H9 (cell line): Measurements from ENCODE around the gene ADGB. TPM values are rescaled to one million over a fixed set of nuclear protein-coding genes. Genes with fewer than 3 reads are reported as not detected.

Source experiments
- DNase-seq: peaks from one replicate; pipeline ENCODE4 v3.0.0-alpha.2; 2017
- H2AFZ ChIP-seq: one replicate; pipeline ENCODE4 v1.6.1; 2013; ENCODE audit warnings: mild to moderate bottlenecking, low read length, control low read depth, moderate library complexity
- H2AK5ac ChIP-seq: 2 replicates; pipeline ENCODE4 v1.6.1; 2013; ENCODE audit warnings: low read length, control low read depth, mixed read lengths; ENCODE audit not compliant: insufficient read length
- H2BK120ac ChIP-seq: one replicate; pipeline ENCODE4 v1.6.1; 2013; ENCODE audit warnings: low read depth, mild to moderate bottlenecking, low read length, control low read depth, inconsistent platforms; ENCODE audit not compliant: poor library complexity, severe bottlenecking
- H2BK12ac ChIP-seq: 2 replicates; pipeline ENCODE4 v1.6.1; 2013; ENCODE audit warnings: low read length, control low read depth, mixed read lengths, low read depth; ENCODE audit not compliant: insufficient read length
- H2BK15ac ChIP-seq: 2 replicates; pipeline ENCODE4 v1.6.1; 2013; ENCODE audit warnings: low read depth, low read length, control low read depth
- H2BK20ac ChIP-seq: one replicate; pipeline ENCODE4 v1.6.1; 2013; ENCODE audit warnings: low read depth, mild to moderate bottlenecking, low read length, control low read depth, inconsistent platforms; ENCODE audit not compliant: poor library complexity, severe bottlenecking
- H2BK5ac ChIP-seq: 2 replicates; pipeline ENCODE4 v1.6.1; 2013; ENCODE audit warnings: low read length, control low read depth, mixed read lengths; ENCODE audit not compliant: insufficient read length
- H3K14ac ChIP-seq: 2 replicates; pipeline ENCODE4 v1.6.1; 2013; ENCODE audit warnings: low read length, control low read depth; ENCODE audit not compliant: insufficient read depth
- H3K18ac ChIP-seq: 2 replicates; pipeline ENCODE4 v1.6.1; 2013; ENCODE audit warnings: low read depth, mild to moderate bottlenecking, mixed read lengths, low read length, control low read depth; ENCODE audit not compliant: insufficient read length
- H3K23ac ChIP-seq: 2 replicates; pipeline ENCODE4 v1.6.1; 2013; ENCODE audit warnings: low read length, control low read depth, mixed read lengths, low read depth; ENCODE audit not compliant: insufficient read length
- H3K23me2 ChIP-seq: 2 replicates; pipeline ENCODE4 v1.6.1; 2013; ENCODE audit warnings: low read depth, mild to moderate bottlenecking, mixed read lengths, low read length, control low read depth; ENCODE audit not compliant: insufficient read length, poor library complexity, severe bottlenecking
- H3K27ac ChIP-seq: 2 replicates; pipeline ENCODE4 v1.5.1; 2013; ENCODE audit warnings: low read length, control low read depth, mixed read lengths, low read depth; ENCODE audit not compliant: insufficient read length
- H3K27me3 ChIP-seq: 2 replicates; pipeline ENCODE4 v1.6.1; 2013; ENCODE audit warnings: low read length, control low read depth, inconsistent platforms; ENCODE audit not compliant: insufficient read depth
- H3K4ac ChIP-seq: 2 replicates; pipeline ENCODE4 v1.6.1; 2013; ENCODE audit warnings: low read depth, mild to moderate bottlenecking, control low read depth, inconsistent platforms, low read length, moderate library complexity
- H3K4me1 ChIP-seq: 2 replicates; pipeline ENCODE4 v1.6.1; 2013; ENCODE audit warnings: low read length, control low read depth, inconsistent platforms; ENCODE audit not compliant: insufficient read depth
- H3K4me2 ChIP-seq: 2 replicates; pipeline ENCODE4 v1.6.1; 2013; ENCODE audit warnings: low read length, control low read depth, mixed read lengths; ENCODE audit not compliant: insufficient read length, insufficient read depth
- H3K56ac ChIP-seq: 2 replicates; pipeline ENCODE4 v1.6.1; 2013; ENCODE audit warnings: low read depth, mild to moderate bottlenecking, mixed read lengths, low read length, control low read depth; ENCODE audit not compliant: insufficient read length
- H3K79me1 ChIP-seq: 2 replicates; pipeline ENCODE4 v1.6.1; 2013; ENCODE audit warnings: low read depth, mild to moderate bottlenecking, moderate library complexity, low read length, control low read depth, inconsistent platforms; ENCODE audit not compliant: insufficient read depth, poor library complexity, severe bottlenecking
- H3K79me2 ChIP-seq: 2 replicates; pipeline ENCODE4 v1.6.1; 2013; ENCODE audit warnings: low read length, control low read depth, inconsistent platforms; ENCODE audit not compliant: insufficient read depth
- H3K9ac ChIP-seq: 2 replicates; pipeline ENCODE4 v1.6.1; 2013; ENCODE audit warnings: low read length, control low read depth, mixed read lengths; ENCODE audit not compliant: insufficient read length; ENCODE audit errors: extremely low read depth
- H3K9me3 ChIP-seq: one replicate; pipeline ENCODE4 v1.6.1; 2013; ENCODE audit warnings: low read depth, low read length, inconsistent platforms; ENCODE audit not compliant: control insufficient read depth
- H3T11ph ChIP-seq: one replicate; pipeline ENCODE4 v1.6.1; 2013; ENCODE audit warnings: mild to moderate bottlenecking, low read length, control low read depth, inconsistent platforms
- H4K20me1 ChIP-seq: one replicate; pipeline ENCODE4 v1.6.1; 2013; ENCODE audit not compliant: control insufficient read depth, insufficient read length, insufficient read depth
- H4K5ac ChIP-seq: 2 replicates; pipeline ENCODE4 v1.6.1; 2013; ENCODE audit warnings: low read depth, mild to moderate bottlenecking, mixed read lengths, low read length, control low read depth; ENCODE audit not compliant: insufficient read length
- H4K8ac ChIP-seq: replicated peaks from 2 replicates; pipeline ENCODE4 v1.6.1; 2013; ENCODE audit warnings: low read length, control low read depth, mixed read lengths, low read depth; ENCODE audit not compliant: insufficient read length
- H4K91ac ChIP-seq: 2 replicates; pipeline ENCODE4 v1.6.1; 2013; ENCODE audit warnings: low read depth, mild to moderate bottlenecking, moderate library complexity, mixed read lengths, low read length, control low read depth; ENCODE audit not compliant: insufficient read length
- H3K27ac Mint-ChIP-seq, 3 experiments: 2 replicates in 2 of 3; 3 replicates in 1 of 3; pipeline ENCODE4 v1.8.0; 2020 to 2021; ENCODE audit warnings: mixed read lengths in 3 of 3, mild to moderate bottlenecking in 1 of 3, moderate library complexity in 1 of 3
- H3K27me3 Mint-ChIP-seq: 2 replicates; pipeline ENCODE4 v1.8.0; 2021; ENCODE audit warnings: low read depth, mild to moderate bottlenecking, moderate library complexity, mixed read lengths
- H3K36me3 Mint-ChIP-seq, 3 experiments: 2 replicates in 2 of 3; 3 replicates in 1 of 3; pipeline ENCODE4 v1.8.0; 2020 to 2021; ENCODE audit warnings: low read depth in 3 of 3, mixed read lengths in 3 of 3; ENCODE audit not compliant: insufficient read depth in 1 of 3
- H3K4me1 Mint-ChIP-seq, 2 experiments: 2 replicates each; pipeline ENCODE4 v1.8.0; 2020; ENCODE audit warnings: mixed read lengths in 2 of 2
- H3K4me3 Mint-ChIP-seq, 2 experiments: 2 replicates in 1 of 2; 3 replicates in 1 of 2; pipeline ENCODE4 v1.8.0; 2020 to 2021; ENCODE audit warnings: mild to moderate bottlenecking in 2 of 2, mixed read lengths in 2 of 2, moderate library complexity in 1 of 2
- H3K9me3 Mint-ChIP-seq, 2 experiments: 2 replicates in 1 of 2; 3 replicates in 1 of 2; pipeline ENCODE4 v1.8.0; 2020; ENCODE audit warnings: mild to moderate bottlenecking in 2 of 2, mixed read lengths in 2 of 2, moderate library complexity in 1 of 2
- WGBS: extraction: QIAGEN DNeasy Blood & Tissue Kit; methylation state at CpG from one replicate; pipeline ENCODE4 v1.1.7; 2013; ENCODE audit warnings: missing lambda C conversion rate, low lambda C conversion rate, mixed read lengths; ENCODE audit not compliant: insufficient read length; ENCODE audit errors: extremely low coverage; 5-methylcytosine and 5-hydroxymethylcytosine counted together
- total RNA-seq: library from RNA; stranded (reverse); gene quantifications from 2 replicates; pipeline ENCODE4 v1.2.1, GENCODE V29; 2021
- TF ChIP-seq, protein P1 (sequence below): fragments of 200-600 bp; sonication (generic); conservative IDR thresholded peaks from 3 replicates; pipeline ENCODE4 v1.8.0; 2021; ENCODE audit warnings: antibody characterized with exemption, mild to moderate bottlenecking

The ADGB gene
- total RNA-seq, 1 experiment from 2014 or later, result not detected

DNA sequence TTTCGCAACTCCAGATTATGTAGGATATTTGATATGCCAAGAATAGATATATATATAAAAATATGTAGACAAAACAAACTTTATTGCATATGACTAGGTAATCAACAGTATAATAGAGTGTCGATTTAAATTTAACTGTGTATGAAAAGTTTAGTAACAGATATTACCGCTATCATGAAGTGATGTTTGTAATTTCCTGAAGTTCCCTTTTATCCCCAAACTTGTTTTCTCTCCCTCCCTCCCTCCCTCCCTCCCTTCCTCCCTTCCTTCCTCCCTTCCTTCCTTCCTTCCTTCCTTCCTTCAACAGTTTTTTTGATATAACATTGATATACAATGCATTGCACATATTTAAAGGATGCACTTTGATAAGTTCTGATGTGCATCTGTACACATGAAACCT is 15.2 kb downstream of the ADGB start:
- H2BK20ac ChIP-seq, result no peak overlapping the region

More for the DNA sequence above, 15.2 kb downstream of the ADGB start:
- Histone ChIP-seq H4K8ac (no peak overlapping the region), H3K4me1 (no peaks in the 10 kb centered on the region), H3K27me3 (no peaks in the 10 kb centered on the region), H4K20me1 (no peaks in the 10 kb centered on the region), H3K56ac (no peak overlapping the region), H2BK15ac (no peak overlapping the region), H3K27ac (no peak overlapping the region), H3T11ph (no peak overlapping the region), H3K9ac (no peak overlapping the region), H4K91ac (no peak overlapping the region), H3K18ac (no peak overlapping the region), H4K5ac (no peak overlapping the region), H3K4me2 (no peak overlapping the region), H2BK120ac (no peak overlapping the region), H2AK5ac (no peak overlapping the region), H3K4ac (no peak overlapping the region), H2BK5ac (no peak overlapping the region), H2AFZ (no peak overlapping the region), H3K23me2 (no peaks in the 10 kb centered on the region), H3K79me1 (no peaks in the 10 kb centered on the region), H3K14ac (no peak overlapping the region), H3K9me3 (no peaks in the 10 kb centered on the region), H3K79me2 (no peaks in the 10 kb centered on the region), H3K23ac (no peak overlapping the region), H2BK12ac (no peak overlapping the region)
- Mint-ChIP-seq H3K9me3 (peaks cover 0 to 5% of the 10 kb centered on the region in 2 experiments; a peak in 2 of 5 replicates), H3K4me3 (no peak overlapping the region), H3K27me3 (no peaks in the 10 kb centered on the region), H3K27ac (no peak overlapping the region), H3K36me3 (no peaks in the 10 kb centered on the region), H3K4me1 (peaks cover 5 to 6% of the 10 kb centered on the region in 2 experiments)
- TF ChIP-seq, protein P1, sequence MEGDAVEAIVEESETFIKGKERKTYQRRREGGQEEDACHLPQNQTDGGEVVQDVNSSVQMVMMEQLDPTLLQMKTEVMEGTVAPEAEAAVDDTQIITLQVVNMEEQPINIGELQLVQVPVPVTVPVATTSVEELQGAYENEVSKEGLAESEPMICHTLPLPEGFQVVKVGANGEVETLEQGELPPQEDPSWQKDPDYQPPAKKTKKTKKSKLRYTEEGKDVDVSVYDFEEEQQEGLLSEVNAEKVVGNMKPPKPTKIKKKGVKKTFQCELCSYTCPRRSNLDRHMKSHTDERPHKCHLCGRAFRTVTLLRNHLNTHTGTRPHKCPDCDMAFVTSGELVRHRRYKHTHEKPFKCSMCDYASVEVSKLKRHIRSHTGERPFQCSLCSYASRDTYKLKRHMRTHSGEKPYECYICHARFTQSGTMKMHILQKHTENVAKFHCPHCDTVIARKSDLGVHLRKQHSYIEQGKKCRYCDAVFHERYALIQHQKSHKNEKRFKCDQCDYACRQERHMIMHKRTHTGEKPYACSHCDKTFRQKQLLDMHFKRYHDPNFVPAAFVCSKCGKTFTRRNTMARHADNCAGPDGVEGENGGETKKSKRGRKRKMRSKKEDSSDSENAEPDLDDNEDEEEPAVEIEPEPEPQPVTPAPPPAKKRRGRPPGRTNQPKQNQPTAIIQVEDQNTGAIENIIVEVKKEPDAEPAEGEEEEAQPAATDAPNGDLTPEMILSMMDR, result no peak
- no CpG with 5 or more reads among the region's 3 CpGs for WGBS
- no peak for DNase-seq
